Neuronal stem cell (in vitro differentiated cells): Measurements from ENCODE around the gene SIGLEC10. TPM values are rescaled to one million over a fixed set of nuclear protein-coding genes. Genes with fewer than 3 reads are reported as not detected.
A peak's percentile ranks its signal among the peaks of the same experiment; 100 is the strongest.
"Not testable (repeated sequence)": the region's sequence is repeated elsewhere in the genome, so short reads cannot be mapped to it uniquely, and the experiment has no call there.

Source experiments
- DNase-seq: peaks from one replicate; pipeline ENCODE4 v3.0.0-alpha.2; 2013; ENCODE audit warnings: low spot score
- H2AFZ ChIP-seq: one replicate; pipeline ENCODE4 v1.6.1; 2013; ENCODE audit warnings: mild to moderate bottlenecking, low read length, inconsistent platforms
- H2AK5ac ChIP-seq: 2 replicates; pipeline ENCODE4 v1.6.1; 2013; ENCODE audit warnings: low read depth, mild to moderate bottlenecking, inconsistent platforms, low read length, moderate library complexity, mixed read lengths
- H2BK120ac ChIP-seq: 2 replicates; pipeline ENCODE4 v1.6.1; 2013; ENCODE audit warnings: low read depth, mild to moderate bottlenecking, inconsistent platforms, low read length, moderate library complexity, mixed read lengths
- H2BK12ac ChIP-seq: one replicate; pipeline ENCODE4 v1.6.1; 2013; ENCODE audit warnings: low read length, inconsistent platforms
- H2BK15ac ChIP-seq: 2 replicates; pipeline ENCODE4 v1.6.1; 2013; ENCODE audit warnings: mild to moderate bottlenecking, low read length, inconsistent platforms, mixed read lengths
- H2BK5ac ChIP-seq: one replicate; pipeline ENCODE4 v1.6.1; 2013; ENCODE audit warnings: inconsistent platforms, mild to moderate bottlenecking, low read length, moderate library complexity
- H3K14ac ChIP-seq: one replicate; pipeline ENCODE4 v1.6.1; 2013; ENCODE audit warnings: low read length, inconsistent platforms
- H3K18ac ChIP-seq: 2 replicates; pipeline ENCODE4 v1.6.1; 2013; ENCODE audit warnings: low read length, inconsistent platforms
- H3K23ac ChIP-seq: 2 replicates; pipeline ENCODE4 v1.6.1; 2013; ENCODE audit warnings: low read depth, mild to moderate bottlenecking, mixed read lengths, low read length, inconsistent platforms; ENCODE audit not compliant: poor library complexity
- H3K27ac ChIP-seq: replicated peaks from 3 replicates; pipeline ENCODE4 v1.5.1; 2013; ENCODE audit warnings: low read length, inconsistent platforms
- H3K27me3 ChIP-seq, 3 experiments: 2 replicates each; pipeline ENCODE4 v1.6.1; 2013; ENCODE audit warnings: low read length in 3 of 3, mild to moderate bottlenecking in 2 of 3, inconsistent platforms in 1 of 3, low read depth in 1 of 3, mixed read lengths in 1 of 3, moderate library complexity in 1 of 3; ENCODE audit not compliant: control insufficient read depth in 3 of 3, insufficient read depth in 3 of 3
- H3K36me3 ChIP-seq, 2 donors: replicated peaks in 1 of 2; 2 replicates each; pipeline ENCODE4 v1.6.1; 2013; ENCODE audit warnings: low read length in 2 of 2; ENCODE audit not compliant: control insufficient read depth in 2 of 2, insufficient read depth in 2 of 2
- H3K4ac ChIP-seq: 2 replicates; pipeline ENCODE4 v1.6.1; 2013; ENCODE audit warnings: inconsistent platforms, mild to moderate bottlenecking, low read length, moderate library complexity
- H3K4me1 ChIP-seq, 2 donors: 1 replicate in 1 of 2; 2 replicates in 1 of 2; pipeline ENCODE4 v1.6.1; 2013; ENCODE audit warnings: low read length in 2 of 2, low read depth in 1 of 2; ENCODE audit not compliant: control insufficient read depth in 2 of 2, insufficient read depth in 1 of 2
- H3K4me2 ChIP-seq: one replicate; pipeline ENCODE4 v1.6.1; 2013; ENCODE audit warnings: mild to moderate bottlenecking, low read length, inconsistent platforms; ENCODE audit not compliant: insufficient read depth, poor library complexity, severe bottlenecking
- H3K4me3 ChIP-seq, 2 donors: 2 replicates each; pipeline ENCODE4 v1.5.1; 2013; ENCODE audit warnings: low read length in 2 of 2, mild to moderate bottlenecking in 2 of 2, inconsistent platforms in 1 of 2, moderate library complexity in 1 of 2
- H3K79me1 ChIP-seq: one replicate; pipeline ENCODE4 v1.6.1; 2013; ENCODE audit warnings: low read depth, mild to moderate bottlenecking, inconsistent platforms, low read length, moderate library complexity
- H3K9ac ChIP-seq: one replicate; pipeline ENCODE4 v1.6.1; 2013; ENCODE audit warnings: mild to moderate bottlenecking, low read depth, low read length, inconsistent platforms; ENCODE audit not compliant: poor library complexity
- H3K9me3 ChIP-seq, 2 donors: replicated peaks in 1 of 2; 2 replicates each; pipeline versions ENCODE3 to v1.6.1; 2013; ENCODE audit warnings: low read length in 2 of 2, mild to moderate bottlenecking in 2 of 2, inconsistent platforms in 1 of 2, low read depth in 1 of 2, mixed read lengths in 1 of 2, moderate library complexity in 1 of 2; ENCODE audit not compliant: control insufficient read depth in 2 of 2, insufficient read depth in 1 of 2
- H4K8ac ChIP-seq: one replicate; pipeline ENCODE4 v1.6.1; 2013; ENCODE audit warnings: low read depth, mild to moderate bottlenecking, inconsistent platforms, low read length, moderate library complexity
- H4K91ac ChIP-seq: one replicate; pipeline ENCODE4 v1.6.1; 2013; ENCODE audit warnings: low read length, low read depth, mild to moderate bottlenecking, inconsistent platforms; ENCODE audit not compliant: poor library complexity
- WGBS, 2 donors: extraction: QIAGEN DNeasy Blood & Tissue Kit; methylation state at CpG; one replicate each; pipeline ENCODE4 v1.1.7; 2013; ENCODE audit warnings: missing lambda C conversion rate in 2 of 2, mixed read lengths in 1 of 2; ENCODE audit not compliant: insufficient read length in 2 of 2, insufficient replicate concordance in 1 of 2; ENCODE audit errors: extremely low coverage in 2 of 2; 5-methylcytosine and 5-hydroxymethylcytosine counted together
- polyA plus RNA-seq, 2 experiments: library from polyadenylated mRNA; stranded (reverse); fragments of 200-250 nt; gene quantifications; one replicate each; pipeline ENCODE4 v1.2.3, GENCODE V29; 2013

SIGLEC10 gene, protein sequence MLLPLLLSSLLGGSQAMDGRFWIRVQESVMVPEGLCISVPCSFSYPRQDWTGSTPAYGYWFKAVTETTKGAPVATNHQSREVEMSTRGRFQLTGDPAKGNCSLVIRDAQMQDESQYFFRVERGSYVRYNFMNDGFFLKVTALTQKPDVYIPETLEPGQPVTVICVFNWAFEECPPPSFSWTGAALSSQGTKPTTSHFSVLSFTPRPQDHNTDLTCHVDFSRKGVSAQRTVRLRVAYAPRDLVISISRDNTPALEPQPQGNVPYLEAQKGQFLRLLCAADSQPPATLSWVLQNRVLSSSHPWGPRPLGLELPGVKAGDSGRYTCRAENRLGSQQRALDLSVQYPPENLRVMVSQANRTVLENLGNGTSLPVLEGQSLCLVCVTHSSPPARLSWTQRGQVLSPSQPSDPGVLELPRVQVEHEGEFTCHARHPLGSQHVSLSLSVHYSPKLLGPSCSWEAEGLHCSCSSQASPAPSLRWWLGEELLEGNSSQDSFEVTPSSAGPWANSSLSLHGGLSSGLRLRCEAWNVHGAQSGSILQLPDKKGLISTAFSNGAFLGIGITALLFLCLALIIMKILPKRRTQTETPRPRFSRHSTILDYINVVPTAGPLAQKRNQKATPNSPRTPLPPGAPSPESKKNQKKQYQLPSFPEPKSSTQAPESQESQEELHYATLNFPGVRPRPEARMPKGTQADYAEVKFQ
- not detected for polyA plus RNA-seq (2013, experiment 1 of 2)
- not detected for polyA plus RNA-seq (2013, experiment 2 of 2)

DNA sequence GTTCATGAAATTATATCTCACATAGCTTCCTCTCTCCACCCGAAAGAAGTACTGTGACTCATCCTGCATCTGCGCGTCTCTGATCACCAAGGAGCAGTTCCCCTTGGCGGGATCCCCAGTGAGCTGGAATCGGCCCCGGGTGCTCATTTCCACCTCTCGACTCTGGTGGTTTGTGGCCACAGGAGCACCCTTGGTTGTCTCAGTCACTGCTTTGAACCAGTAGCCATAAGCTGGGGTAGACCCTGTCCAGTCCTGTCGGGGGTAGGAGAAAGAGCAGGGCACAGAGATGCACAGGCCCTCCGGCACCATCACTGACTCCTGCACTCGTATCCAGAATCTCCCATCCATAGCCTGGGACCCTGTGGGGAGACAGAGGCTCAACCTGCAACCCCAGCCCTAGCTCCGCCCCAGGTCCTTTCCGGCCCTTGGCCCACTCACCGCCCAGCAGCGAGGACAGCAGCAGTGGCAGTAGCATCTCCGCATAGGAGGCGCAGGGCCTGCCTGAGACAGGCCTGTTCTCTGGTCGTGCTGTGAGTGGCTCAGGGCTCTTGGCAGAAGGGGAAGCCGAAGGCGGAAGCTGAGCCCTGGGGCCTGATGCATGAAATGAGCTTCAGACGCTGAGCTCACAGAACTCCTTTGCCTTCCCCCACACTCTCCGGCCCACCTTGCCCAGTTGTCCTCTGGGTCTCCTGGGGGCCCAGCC is at the start of gene SIGLEC10:
SIGLEC10 (minus strand) TSS at position 536 of the 703 bp plus-strand sequence; CDS start at position 475, 61 bp downstream.
- H3K27ac ChIP-seq = no peak within 1 kb of the TSS
- H2AK5ac ChIP-seq = no peak within 1 kb of the TSS
- H3K9me3 ChIP-seq = no peaks in the 10 kb centered on the region
- no peak within 1 kb of the TSS for H2BK5ac ChIP-seq
- peak within 1 kb of the TSS; percentile 58 for H2BK12ac ChIP-seq
- peak within 1 kb of the TSS; percentile 28 for H2BK120ac ChIP-seq
- peak within 1 kb of the TSS; percentile 76 for H3K18ac ChIP-seq
- no peak within 1 kb of the TSS for H4K8ac ChIP-seq
- no peak within 1 kb of the TSS for H4K91ac ChIP-seq
- no peak within 1 kb of the TSS for H3K4me3 ChIP-seq
- peak within 1 kb of the TSS; percentile 66 for H3K4ac ChIP-seq
- peak within 1 kb of the TSS; percentile 96 for H3K23ac ChIP-seq
- peaks cover 0 to 3% (median 3%) of the 10 kb centered on the region in 3 experiments for H3K27me3 ChIP-seq
- no peak for DNase-seq
- peaks cover 0 to 4% of the 10 kb centered on the region in 2 donors for H3K36me3 ChIP-seq
- peaks cover 0 to 1% of the 10 kb centered on the region in 2 donors for H3K4me1 ChIP-seq
- H2BK15ac ChIP-seq = no peak within 1 kb of the TSS
- H3K4me2 ChIP-seq = no peak within 1 kb of the TSS
- H3K14ac ChIP-seq = no peak within 1 kb of the TSS
- H2AFZ ChIP-seq = no peak within 1 kb of the TSS
- no peaks in the 10 kb centered on the region for H3K79me1 ChIP-seq
- no peak within 1 kb of the TSS for H3K9ac ChIP-seq
- no CpG with 5 or more reads among the region's 21 CpGs for WGBS, 2 donors

DNA sequence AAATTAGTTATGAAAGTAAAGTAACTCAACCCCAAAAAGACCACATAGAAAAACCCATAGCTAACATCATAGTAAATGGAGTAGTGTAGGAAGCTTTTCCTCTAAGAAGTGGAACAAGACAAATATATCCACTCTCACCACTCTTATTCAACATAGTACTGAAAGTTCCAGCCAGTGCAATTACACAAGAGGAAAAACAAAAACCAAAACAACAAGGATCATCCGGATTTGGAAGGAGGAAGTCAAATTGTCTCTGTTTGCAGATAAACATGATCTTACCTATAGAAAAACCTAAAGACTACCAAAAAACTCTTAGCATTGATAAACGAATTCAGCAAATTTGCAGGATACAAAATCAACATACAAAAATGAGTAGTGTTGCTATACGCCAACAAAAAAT is 49.3 kb upstream of the SIGLEC10 start:
- Histone ChIP-seq H3K4me3 (no peak overlapping the region), H3K23ac (no peak overlapping the region), H4K91ac (no peak overlapping the region), H3K27ac (no peak overlapping the region), H2BK15ac (no peak overlapping the region), H3K14ac (no peak overlapping the region), H3K4ac (no peak overlapping the region), H3K4me2 (no peak overlapping the region), H2BK5ac (no peak overlapping the region), H3K79me1 (no peaks in the 10 kb centered on the region), H3K36me3 (no peaks in the 10 kb centered on the region), H2BK12ac (no peak overlapping the region), H3K27me3 (peaks cover 0 to 36% (median 0%) of the 10 kb centered on the region in 3 experiments), H3K9me3 (peaks cover 0 to 2% of the 10 kb centered on the region in 2 donors), H3K9ac (no peak overlapping the region), H2AK5ac (no peak overlapping the region), H4K8ac (no peak overlapping the region), H2AFZ (no peak overlapping the region), H3K4me1 (no peaks in the 10 kb centered on the region), H2BK120ac (no peak overlapping the region), H3K18ac (no peak overlapping the region)
- DNase-seq = no peak
- no CpG with 5 or more reads among the region's 3 CpGs for WGBS, 2 donors

DNA sequence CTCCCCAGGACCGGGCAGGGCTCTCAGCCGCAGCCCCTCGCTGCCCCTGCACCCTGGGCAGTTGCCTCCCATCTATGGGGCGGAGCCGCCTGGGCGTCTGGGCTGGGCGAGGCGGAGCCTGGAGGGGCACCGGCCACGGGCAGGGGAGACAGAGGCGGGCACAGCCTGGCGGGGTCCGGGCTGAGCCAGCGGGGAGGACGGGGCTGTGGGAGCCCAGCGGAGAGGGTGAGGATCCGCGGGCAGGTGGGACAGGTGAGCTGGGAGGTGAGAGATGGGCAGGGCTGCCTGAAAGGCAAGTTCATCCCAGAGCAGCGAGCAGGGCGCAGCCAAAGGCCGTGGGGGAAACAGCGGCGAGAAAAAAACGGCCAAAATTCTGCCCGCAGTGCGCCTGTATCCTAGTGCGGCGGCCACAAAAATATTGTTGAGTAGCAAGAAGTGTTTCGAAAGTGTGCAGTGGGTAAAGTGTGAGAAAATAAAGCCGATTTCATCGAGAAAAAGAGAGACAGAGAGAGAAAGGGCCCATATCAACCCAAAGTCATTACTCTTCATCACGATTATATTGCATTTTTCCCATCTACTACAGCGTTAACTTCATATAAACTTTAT is 46.6 kb upstream of the SIGLEC10 start:
- no CpG with 5 or more reads among the region's 33 CpGs for WGBS, 2 donors
- H3K27me3 ChIP-seq = peaks cover 0 to 43% (median 0%) of the 10 kb centered on the region in 3 experiments

More for the DNA sequence above, 46.6 kb upstream of the SIGLEC10 start:
- H3K9ac ChIP-seq, DNase-seq, H2BK15ac ChIP-seq, H3K9me3 ChIP-seq, H3K18ac ChIP-seq, H2BK120ac ChIP-seq, H4K8ac ChIP-seq, H3K23ac ChIP-seq, H3K4me2 ChIP-seq, H4K91ac ChIP-seq, H3K4me1 ChIP-seq, H3K79me1 ChIP-seq, H3K27ac ChIP-seq, H3K4me3 ChIP-seq, H2AFZ ChIP-seq, H3K36me3 ChIP-seq, H2AK5ac ChIP-seq, H2BK12ac ChIP-seq, H3K14ac ChIP-seq, H3K4ac ChIP-seq, H2BK5ac ChIP-seq: not testable (repeated sequence)
